Activated naive CD4-positive, alpha-beta T cell treated with Interleukin-2 at 50 U/mL for 16 hours (primary cell): ENCODE measurements around the gene EXOC3L1.
A peak's percentile ranks its signal among the peaks of the same experiment; 100 is the strongest.

Experiments used
- DNase-seq: peaks from one replicate; pipeline ENCODE4 v3.0.0-alpha.2; 2020

The EXOC3L1 gene

GRCh38 chr16:67190041-67190440 lies at the start of gene EXOC3L1:
TSS of gene EXOC3L1 (minus strand) at chr16:67190136. CDS start at chr16:67189676, 460 bp downstream.
- DNase-seq: no peak

- DNase-seq: no peak
Measured at GRCh38 chr16:67238806-67239470, 49.0 kb upstream of the EXOC3L1 start.

GRCh38 chr16:67238278-67238575 lies 48.3 kb upstream of the EXOC3L1 start:
- no peak for DNase-seq

- DNase-seq: no peak
Measured at GRCh38 chr16:67237396-67238277, 47.7 kb upstream of the EXOC3L1 start.

GRCh38 chr16:67236563-67237395 lies 46.8 kb upstream of the EXOC3L1 start:
- DNase-seq: peak; percentile 83

GRCh38 chr16:67235816-67236562 lies 46.1 kb upstream of the EXOC3L1 start:
- DNase-seq: peak; percentile 74

GRCh38 chr16:67234180-67234597 lies 44.3 kb upstream of the EXOC3L1 start:
- no peak for DNase-seq

GRCh38 chr16:67233596-67233995 lies 43.7 kb upstream of the EXOC3L1 start:
- no peak for DNase-seq

GRCh38 chr16:67230809-67231660 lies 41.1 kb upstream of the EXOC3L1 start:
- DNase-seq: no peak

GRCh38 chr16:67229906-67230808 lies 40.2 kb upstream of the EXOC3L1 start:
- DNase-seq: no peak

GRCh38 chr16:67228905-67229304 lies 39.0 kb upstream of the EXOC3L1 start:
- no peak for DNase-seq

GRCh38 chr16:67228034-67228785 lies 38.3 kb upstream of the EXOC3L1 start:
- DNase-seq: no peak

- DNase-seq: no peak
Measured at GRCh38 chr16:67227567-67227921, 37.6 kb upstream of the EXOC3L1 start.

- DNase-seq: peak; percentile 98
Measured at GRCh38 chr16:67226804-67227566, 37.0 kb upstream of the EXOC3L1 start, which contains the start of gene TMEM208. TSS of gene TMEM208 (plus strand) at chr16:67227130. CDS start at chr16:67227219, 89 bp downstream.

GRCh38 chr16:67226295-67226803 lies 36.4 kb upstream of the EXOC3L1 start:
- DNase-seq: no peak

GRCh38 chr16:67223992-67224391 lies 34.1 kb upstream of the EXOC3L1 start:
- DNase-seq: no peak

- DNase-seq: no peak
Measured at GRCh38 chr16:67216612-67217490, 26.9 kb upstream of the EXOC3L1 start.

- DNase-seq: no peak
Measured at GRCh38 chr16:67215706-67216105, 25.8 kb upstream of the EXOC3L1 start.
